Immature natural killer cell (primary cell): ENCODE results near the gene KIAA1217. TPM values are rescaled to one million over a fixed set of nuclear protein-coding genes. Genes with fewer than 3 reads are reported as not detected.
"Not testable (repeated sequence)": the region's sequence is repeated elsewhere in the genome, so short reads cannot be mapped to it uniquely, and the experiment has no call there.

Source experiments
- DNase-seq, 3 donors: peaks; one replicate each; pipeline ENCODE4 v3.0.0; 2022; ENCODE audit warnings: mixed read lengths in 1 of 3
- H3K27ac Mint-ChIP-seq, 6 donors: one replicate each; pipeline ENCODE4 v1.8.0; 2020; ENCODE audit warnings: mixed read lengths in 6 of 6, mild to moderate bottlenecking in 5 of 6, inconsistent platforms in 4 of 6, moderate library complexity in 3 of 6
- H3K27me3 Mint-ChIP-seq, 3 donors: one replicate each; pipeline ENCODE4 v1.8.0; 2020 to 2021; ENCODE audit warnings: low read depth in 3 of 3, mild to moderate bottlenecking in 3 of 3, mixed read lengths in 3 of 3, moderate library complexity in 3 of 3, inconsistent platforms in 1 of 3
- H3K36me3 Mint-ChIP-seq, 3 donors: one replicate each; pipeline ENCODE4 v1.8.0; 2020; ENCODE audit warnings: mixed read lengths in 3 of 3, inconsistent platforms in 2 of 3, mild to moderate bottlenecking in 2 of 3
- H3K4me1 Mint-ChIP-seq, 2 donors: one replicate each; pipeline ENCODE4 v1.8.0; 2020; ENCODE audit warnings: inconsistent platforms in 2 of 2, mild to moderate bottlenecking in 2 of 2, mixed read lengths in 2 of 2, moderate library complexity in 1 of 2
- H3K4me3 Mint-ChIP-seq, 5 donors: one replicate each; pipeline ENCODE4 v1.8.0; 2020; ENCODE audit warnings: mild to moderate bottlenecking in 5 of 5, mixed read lengths in 5 of 5, inconsistent platforms in 3 of 5, moderate library complexity in 3 of 5
- H3K9me3 Mint-ChIP-seq, 6 donors: one replicate each; pipeline ENCODE4 v1.8.0; 2020; ENCODE audit warnings: mild to moderate bottlenecking in 6 of 6, mixed read lengths in 6 of 6, inconsistent platforms in 4 of 6, moderate library complexity in 3 of 6
- polyA plus RNA-seq, 3 donors: library from polyadenylated mRNA; unstranded; fragments of 300-500 nt; fragmentation: Illumina TruSeq; gene quantifications; one replicate each; pipeline ENCODE4 v1.2.3, GENCODE V29; 2021

The KIAA1217 gene
- polyA plus RNA-seq, 3 donors from 2014 or later = not detected

GRCh38 chr10:24350070-24350921 lies 141.4 kb downstream of the KIAA1217 start:
- Mint-ChIP-seq H3K27me3 (peaks cover 0 to 1% (median 0%) of the 10 kb centered on the region in 3 donors), H3K4me1 (no peaks in the 10 kb centered on the region), H3K9me3 (peaks cover 0 to 4% (median 0%) of the 10 kb centered on the region in 6 donors), H3K36me3 (no peaks in the 10 kb centered on the region), H3K27ac (no peak overlapping the region), H3K4me3 (no peak overlapping the region)
- DNase-seq = no peak

GRCh38 chr10:24350922-24351225 lies 141.9 kb downstream of the KIAA1217 start:
- not testable (repeated sequence) for H3K27me3 Mint-ChIP-seq, H3K27ac Mint-ChIP-seq, H3K4me3 Mint-ChIP-seq

GRCh38 chr10:24351961-24352360 lies 143.0 kb downstream of the KIAA1217 start:
- no peak for DNase-seq
- Mint-ChIP-seq H3K27ac (no peak overlapping the region), H3K4me3 (no peak overlapping the region), H3K27me3 (peaks cover 0 to 1% (median 0%) of the 10 kb centered on the region in 3 donors), H3K36me3 (no peaks in the 10 kb centered on the region), H3K9me3 (peaks cover 0 to 1% (median 0%) of the 10 kb centered on the region in 6 donors), H3K4me1 (no peaks in the 10 kb centered on the region)

More at GRCh38 chr10:24350922-24351225, 141.9 kb downstream of the KIAA1217 start:
- not testable (repeated sequence) for H3K36me3 Mint-ChIP-seq, H3K9me3 Mint-ChIP-seq, DNase-seq, H3K4me1 Mint-ChIP-seq

GRCh38 chr10:24352399-24352798 lies 143.5 kb downstream of the KIAA1217 start:
- no peaks in the 10 kb centered on the region for H3K36me3 Mint-ChIP-seq
- H3K4me3 Mint-ChIP-seq = no peak overlapping the region
- peaks cover 0 to 1% (median 0%) of the 10 kb centered on the region in 3 donors for H3K27me3 Mint-ChIP-seq
- peaks cover 0 to 1% (median 0%) of the 10 kb centered on the region in 6 donors for H3K9me3 Mint-ChIP-seq
- DNase-seq = no peak
- H3K27ac Mint-ChIP-seq = no peak overlapping the region
- H3K4me1 Mint-ChIP-seq = no peaks in the 10 kb centered on the region

GRCh38 chr10:24353319-24353718 lies 144.4 kb downstream of the KIAA1217 start:
- Mint-ChIP-seq H3K27me3 (peaks cover 0 to 1% (median 0%) of the 10 kb centered on the region in 3 donors), H3K27ac (no peak overlapping the region), H3K9me3 (peaks cover 0 to 1% (median 0%) of the 10 kb centered on the region in 6 donors), H3K36me3 (no peaks in the 10 kb centered on the region), H3K4me1 (no peaks in the 10 kb centered on the region), H3K4me3 (no peak overlapping the region)
- no peak for DNase-seq

GRCh38 chr10:24355056-24355688 lies 146.2 kb downstream of the KIAA1217 start:
- Mint-ChIP-seq H3K36me3 (no peaks in the 10 kb centered on the region), H3K27me3 (peaks cover 0 to 1% (median 0%) of the 10 kb centered on the region in 3 donors), H3K27ac (no peak overlapping the region), H3K9me3 (peaks cover 0 to 1% (median 0%) of the 10 kb centered on the region in 6 donors), H3K4me3 (no peak overlapping the region), H3K4me1 (no peaks in the 10 kb centered on the region)
- no peak for DNase-seq

GRCh38 chr10:24357344-24358004 lies 148.5 kb downstream of the KIAA1217 start:
- Mint-ChIP-seq H3K4me3 (no peak overlapping the region), H3K27me3 (peaks cover 0 to under 1% (median 0%) of the 10 kb centered on the region in 3 donors), H3K36me3 (no peaks in the 10 kb centered on the region), H3K27ac (no peak overlapping the region), H3K4me1 (no peaks in the 10 kb centered on the region), H3K9me3 (no peaks in the 10 kb centered on the region)
- DNase-seq = no peak

- Mint-ChIP-seq H3K36me3 (no peaks in the 10 kb centered on the region), H3K27ac (no peak overlapping the region), H3K4me3 (no peak overlapping the region), H3K27me3 (no peaks in the 10 kb centered on the region), H3K4me1 (no peaks in the 10 kb centered on the region), H3K9me3 (no peaks in the 10 kb centered on the region)
- no peak for DNase-seq
Measured at GRCh38 chr10:24358022-24358421, 149.1 kb downstream of the KIAA1217 start.

GRCh38 chr10:24360282-24361127 lies 151.6 kb downstream of the KIAA1217 start:
- Mint-ChIP-seq H3K4me1 (no peaks in the 10 kb centered on the region), H3K36me3 (no peaks in the 10 kb centered on the region), H3K4me3 (no peak overlapping the region), H3K27ac (no peak overlapping the region), H3K27me3 (no peaks in the 10 kb centered on the region), H3K9me3 (no peaks in the 10 kb centered on the region)
- DNase-seq = no peak

- Mint-ChIP-seq H3K27ac (no peak overlapping the region), H3K9me3 (no peaks in the 10 kb centered on the region), H3K4me1 (no peaks in the 10 kb centered on the region), H3K36me3 (no peaks in the 10 kb centered on the region), H3K4me3 (no peak overlapping the region), H3K27me3 (no peaks in the 10 kb centered on the region)
- DNase-seq = no peak
Measured at GRCh38 chr10:24363070-24363469, 154.1 kb downstream of the KIAA1217 start.

- no peak for DNase-seq
- Mint-ChIP-seq H3K27me3 (no peaks in the 10 kb centered on the region), H3K9me3 (peaks cover 0 to 5% (median 0%) of the 10 kb centered on the region in 6 donors), H3K4me3 (no peak overlapping the region), H3K27ac (no peak overlapping the region), H3K36me3 (no peaks in the 10 kb centered on the region), H3K4me1 (no peaks in the 10 kb centered on the region)
Measured at GRCh38 chr10:24367688-24368087, 158.8 kb downstream of the KIAA1217 start.

- DNase-seq = no peak
- Mint-ChIP-seq H3K4me3 (no peak overlapping the region), H3K36me3 (no peaks in the 10 kb centered on the region), H3K9me3 (peaks cover 0 to 5% (median 0%) of the 10 kb centered on the region in 6 donors), H3K4me1 (no peaks in the 10 kb centered on the region), H3K27ac (no peak overlapping the region), H3K27me3 (no peaks in the 10 kb centered on the region)
Measured at GRCh38 chr10:24370877-24371276, 161.9 kb downstream of the KIAA1217 start.

- Mint-ChIP-seq H3K27ac (no peak overlapping the region), H3K4me3 (no peak overlapping the region), H3K36me3 (no peaks in the 10 kb centered on the region), H3K27me3 (no peaks in the 10 kb centered on the region), H3K9me3 (peaks cover 0 to 5% (median 0%) of the 10 kb centered on the region in 6 donors), H3K4me1 (no peaks in the 10 kb centered on the region)
- DNase-seq = no peak
Measured at GRCh38 chr10:24371396-24371795, 162.5 kb downstream of the KIAA1217 start.
